Peyer's patch (tissue), 4 donors: ENCODE measurements around the gene RSU1.

Experiments used
- CTCF ChIP-seq, 6 experiments: fragments of 450-650 bp in 4 of 6; fragments of 200-600 bp in 2 of 6; sonication (generic) in 1 of 6; IDR thresholded peaks; one replicate each; pipeline ENCODE4 v1.5.1; 2017 to 2019; ENCODE audit warnings: antibody characterized with exemption in 6 of 6, mild to moderate bottlenecking in 3 of 6, moderate library complexity in 1 of 6
- POLR2A ChIP-seq, 2 donors: fragments of 450-650 bp; IDR thresholded peaks; one replicate each; pipeline ENCODE4 v1.5.1; 2017; ENCODE audit warnings: antibody characterized with exemption in 2 of 2, mild to moderate bottlenecking in 2 of 2, moderate library complexity in 2 of 2

- no peak for TF ChIP-seq CTCF (IDR thresholded peaks at IDR 0.05)
- TF ChIP-seq POLR2A (IDR thresholded peaks at IDR 0.05) = no peak
Measured at GRCh38 chr10:16773334-16773733, 43.9 kb downstream of the RSU1 start.
